22Rv1 (cell line): Measurements from ENCODE around the gene RALGAPA1.

Experiments
- CTCF ChIP-seq: fragments of 450-650 bp; IDR thresholded peaks from 2 replicates; pipeline ENCODE4 v1.5.1; 2017; ENCODE audit warnings: mild to moderate bottlenecking
- ZFX ChIP-seq: fragments of 450-650 bp; IDR thresholded peaks from 2 replicates; pipeline ENCODE4 v1.6.1; 2017; ENCODE audit warnings: antibody characterized with exemption, borderline replicate concordance

GRCh38 chr14:35847636-35848035, 38.5 kb upstream of the RALGAPA1 start:
- TF ChIP-seq CTCF, result no peak
- no peak for TF ChIP-seq ZFX
